ENCODE measurements around the gene ARHGAP10.

GRCh38 chr4:147823130-147823529 lies 91.2 kb downstream of the ARHGAP10 start:
- TF ChIP-seq CTCF (IDR thresholded peaks at IDR 0.05) (no peak), POLR2A (IDR thresholded peaks at IDR 0.05; ENCODE audit: low read depth) (no peak)

Measured in esophagus muscularis mucosa (tissue), 3 donors.